DOHH2 (cell line): ENCODE results near the gene RPN2.

Experiments used
- H3F3A ChIP-seq: fragments of 200-600 bp; sonication (generic), shearing (Covaris generic); 2 replicates; pipeline ENCODE4 v1.6.0; 2016; ENCODE audit warnings: antibody characterized with exemption, mild to moderate bottlenecking; ENCODE audit not compliant: control insufficient read depth, insufficient read depth
- H3K27ac ChIP-seq: fragments of 200-600 bp; sonication (generic); 2 replicates; pipeline ENCODE4 v1.5.1; 2014; ENCODE audit warnings: low read depth, mild to moderate bottlenecking, low read length, moderate library complexity
- H3K27me3 ChIP-seq: fragments of 200-600 bp; sonication (generic); 2 replicates; pipeline ENCODE4 v1.6.1; 2014; ENCODE audit warnings: mild to moderate bottlenecking, low read length, mixed read lengths; ENCODE audit not compliant: control insufficient read depth
- H3K36me3 ChIP-seq: fragments of 200-600 bp; sonication (generic); 2 replicates; pipeline ENCODE4 v1.6.1; 2014; ENCODE audit warnings: mild to moderate bottlenecking, low read length, moderate library complexity, mixed read lengths; ENCODE audit not compliant: control insufficient read depth
- H3K4me1 ChIP-seq: fragments of 200-600 bp; sonication (generic); 2 replicates; pipeline ENCODE4 v1.6.1; 2014; ENCODE audit warnings: mild to moderate bottlenecking, low read length, mixed read lengths; ENCODE audit not compliant: control insufficient read depth
- H3K4me2 ChIP-seq: fragments of 200-600 bp; sonication (generic); 2 replicates; pipeline ENCODE4 v1.6.0; 2014; ENCODE audit warnings: mild to moderate bottlenecking, low read length, moderate library complexity
- H3K4me3 ChIP-seq: fragments of 200-600 bp; sonication (generic); 2 replicates; pipeline ENCODE4 v1.5.1; 2014; ENCODE audit warnings: mild to moderate bottlenecking, low read length, mixed read lengths
- H3K79me2 ChIP-seq: fragments of 200-600 bp; sonication (generic); 2 replicates; pipeline ENCODE4 v1.6.1; 2014; ENCODE audit warnings: mild to moderate bottlenecking, low read length, mixed read lengths; ENCODE audit not compliant: control insufficient read depth
- H3K9me2 ChIP-seq: fragments of 200-600 bp; sonication (generic); replicated peaks from 2 replicates; pipeline ENCODE4 v1.6.1; 2014; ENCODE audit warnings: mild to moderate bottlenecking, low read length, mixed read lengths; ENCODE audit not compliant: control insufficient read depth
- H3K9me3 ChIP-seq: fragments of 200-600 bp; sonication (generic); 2 replicates; pipeline ENCODE4 v1.6.1; 2014; ENCODE audit warnings: antibody characterized with exemption, low read length, mixed read lengths; ENCODE audit not compliant: control insufficient read depth, insufficient read depth
- H4K20me1 ChIP-seq: fragments of 200-600 bp; sonication (generic); 2 replicates; pipeline ENCODE4 v1.6.0; 2014; ENCODE audit warnings: low read depth, mild to moderate bottlenecking, antibody characterized with exemption, low read length, moderate library complexity; ENCODE audit not compliant: control insufficient read depth, insufficient read depth
- EZH2phosphoT487 ChIP-seq: fragments of 200-600 bp; sonication (generic); IDR thresholded peaks from 2 replicates; pipeline ENCODE4 v1.6.1; 2017; ENCODE audit warnings: borderline replicate concordance, mild to moderate bottlenecking, antibody characterized with exemption, low read length, moderate library complexity, mixed read lengths
- TF ChIP-seq, protein P1 (sequence below): fragments of 200-600 bp; sonication (generic); IDR thresholded peaks from one replicate; pipeline ENCODE4 v1.5.1; 2014; ENCODE audit warnings: antibody characterized with exemption, mild to moderate bottlenecking, low read depth, low read length; ENCODE audit not compliant: poor library complexity, severe bottlenecking

RPN2 gene

DNA sequence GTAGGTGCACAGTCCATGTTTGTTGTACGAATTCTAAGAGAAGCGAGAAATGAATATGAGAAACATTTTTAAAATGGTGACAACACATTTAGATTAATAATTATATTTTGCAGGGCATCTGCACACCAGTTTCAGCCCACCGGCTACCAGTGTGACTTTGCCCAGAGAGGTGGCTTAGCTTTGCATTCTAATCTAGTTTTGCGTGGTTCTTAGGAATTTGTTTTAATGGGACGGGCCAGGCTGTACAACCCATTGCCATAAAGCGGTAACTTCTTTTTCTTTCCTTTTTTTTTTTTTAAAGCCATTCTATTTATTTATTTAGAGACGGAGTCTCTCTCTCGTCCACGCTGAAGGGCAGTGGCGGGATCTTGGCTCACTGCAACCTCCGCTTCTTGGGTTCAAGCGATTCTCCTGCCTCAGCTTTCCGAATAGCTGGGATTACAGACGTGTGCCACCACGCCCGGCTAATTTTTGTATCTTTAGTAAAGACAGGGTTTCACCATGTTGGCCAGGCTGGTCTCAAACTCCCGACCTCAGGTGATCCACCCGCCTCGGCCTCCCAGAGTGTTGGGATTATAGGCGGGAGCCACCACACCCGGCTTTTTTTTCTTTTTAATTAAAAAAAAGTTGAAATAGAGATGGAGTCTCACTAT is 111.2 kb downstream of the RPN2 start:
- Histone ChIP-seq H3K4me3 (peak overlapping the region; percentile 91), H3K4me2 (peak overlapping the region; percentile 64), H3K36me3 (peaks cover 30% of the 10 kb centered on the region), H3K79me2 (peaks cover 61% of the 10 kb centered on the region), H3K27ac (peak overlapping the region; percentile 53), H3K9me3 (no peaks in the 10 kb centered on the region), H3K27me3 (no peaks in the 10 kb centered on the region), H3K9me2 (no peaks in the 10 kb centered on the region), H3K4me1 (peaks cover 26% of the 10 kb centered on the region), H3F3A (no peaks in the 10 kb centered on the region), H4K20me1 (no peaks in the 10 kb centered on the region)
- no peak for TF ChIP-seq EZH2phosphoT487
- TF ChIP-seq, protein P1, sequence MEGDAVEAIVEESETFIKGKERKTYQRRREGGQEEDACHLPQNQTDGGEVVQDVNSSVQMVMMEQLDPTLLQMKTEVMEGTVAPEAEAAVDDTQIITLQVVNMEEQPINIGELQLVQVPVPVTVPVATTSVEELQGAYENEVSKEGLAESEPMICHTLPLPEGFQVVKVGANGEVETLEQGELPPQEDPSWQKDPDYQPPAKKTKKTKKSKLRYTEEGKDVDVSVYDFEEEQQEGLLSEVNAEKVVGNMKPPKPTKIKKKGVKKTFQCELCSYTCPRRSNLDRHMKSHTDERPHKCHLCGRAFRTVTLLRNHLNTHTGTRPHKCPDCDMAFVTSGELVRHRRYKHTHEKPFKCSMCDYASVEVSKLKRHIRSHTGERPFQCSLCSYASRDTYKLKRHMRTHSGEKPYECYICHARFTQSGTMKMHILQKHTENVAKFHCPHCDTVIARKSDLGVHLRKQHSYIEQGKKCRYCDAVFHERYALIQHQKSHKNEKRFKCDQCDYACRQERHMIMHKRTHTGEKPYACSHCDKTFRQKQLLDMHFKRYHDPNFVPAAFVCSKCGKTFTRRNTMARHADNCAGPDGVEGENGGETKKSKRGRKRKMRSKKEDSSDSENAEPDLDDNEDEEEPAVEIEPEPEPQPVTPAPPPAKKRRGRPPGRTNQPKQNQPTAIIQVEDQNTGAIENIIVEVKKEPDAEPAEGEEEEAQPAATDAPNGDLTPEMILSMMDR = no peak
